Caco-2 (cell line): ENCODE data around the gene PRPF39. TPM values are rescaled to one million over a fixed set of nuclear protein-coding genes. Genes with fewer than 3 reads are reported as not detected.

Experiments used
- BruUV-seq: library from RNA; stranded (reverse); fragments of 400-500 nt; replicated peaks from 2 replicates; lab custom pipeline; 2021; lab: Mats Ljungman, UMichigan
- CTCF ChIA-PET: fragments of 300-600 bp; sonication (Branson Sonifier 250); formaldehyde crosslinking; loops from one replicate; lab custom pipeline; 2022; ENCODE audit warnings: antibody characterized with exemption; lab: Charles Lee
- POLR2A ChIA-PET: fragments of 300-600 bp; sonication (Branson Sonifier 250); formaldehyde crosslinking; loops from one replicate; lab custom pipeline; 2022; ENCODE audit warnings: antibody characterized with exemption; lab: Charles Lee
- DNase-seq, 2 experiments: peaks; one replicate each; pipeline versions ENCODE4 v3.0.0 to v3.0.0-alpha.2; 2020 to 2022
- H3K27me3 ChIP-seq: replicated peaks from 2 replicates; pipeline ENCODE4 v1.6.0; 2011; ENCODE audit warnings: low read length; ENCODE audit not compliant: control insufficient read depth, insufficient read depth
- H3K36me3 ChIP-seq: 2 replicates; pipeline ENCODE4 v1.5.1; 2011; ENCODE audit warnings: low read length; ENCODE audit not compliant: control insufficient read depth, insufficient read depth
- H3K4me1 ChIP-seq: fragments of 250-450 bp; sonication (Bioruptor Pico); 2 replicates; pipeline ENCODE4 v1.5.1; 2020; ENCODE audit warnings: mild to moderate bottlenecking
- H3K4me3 ChIP-seq: 2 replicates; pipeline ENCODE4 v1.5.1; 2011; ENCODE audit warnings: low read depth, mild to moderate bottlenecking, control low read depth, low read length
- H3K9me3 ChIP-seq: fragments of 250-450 bp; sonication (Bioruptor Pico); 2 replicates; pipeline ENCODE4 v1.5.1; 2020; ENCODE audit warnings: mild to moderate bottlenecking, moderate library complexity
- H3K27ac Mint-ChIP-seq: one replicate; pipeline ENCODE4 v1.8.0; 2022; ENCODE audit warnings: mixed read lengths; ENCODE audit not compliant: unreplicated experiment
- H3K27me3 Mint-ChIP-seq: one replicate; pipeline ENCODE4 v1.8.0; 2022; ENCODE audit warnings: mixed read lengths; ENCODE audit not compliant: insufficient read depth, unreplicated experiment
- H3K36me3 Mint-ChIP-seq: one replicate; pipeline ENCODE4 v1.8.0; 2022; ENCODE audit warnings: mild to moderate bottlenecking, mixed read lengths; ENCODE audit not compliant: insufficient read depth, unreplicated experiment
- H3K4me1 Mint-ChIP-seq: one replicate; pipeline ENCODE4 v1.8.0; 2022; ENCODE audit warnings: low read depth, mixed read lengths; ENCODE audit not compliant: unreplicated experiment
- H3K4me3 Mint-ChIP-seq: one replicate; pipeline ENCODE4 v1.8.0; 2022; ENCODE audit warnings: mild to moderate bottlenecking, moderate library complexity, mixed read lengths; ENCODE audit not compliant: unreplicated experiment
- H3K9me3 Mint-ChIP-seq: one replicate; pipeline ENCODE4 v1.8.0; 2022; ENCODE audit warnings: mixed read lengths; ENCODE audit not compliant: unreplicated experiment
- intact Hi-C: fragments of 100-400 bp; cut with micrococcal nuclease; formaldehyde crosslinking; loops from one replicate; pipeline ENCODE4 v1.10.0; 2022; ENCODE audit not compliant: unreplicated experiment
- total RNA-seq: library from RNA; stranded (reverse); gene quantifications from 2 replicates; pipeline ENCODE4 v1.2.3, GENCODE V29; 2022
- TF ChIP-seq, protein P1 (sequence below), 2 experiments: fragments of 200-600 bp in 1 of 2; IDR thresholded peaks; 1 replicate in 1 of 2; 2 replicates in 1 of 2; pipeline versions ENCODE4 v1.5.1 to v1.8.0; 2011 to 2022; ENCODE audit warnings: antibody characterized with exemption in 1 of 2, control low read depth in 1 of 2, inconsistent platforms in 1 of 2, low read depth in 1 of 2, low read length in 1 of 2, mild to moderate bottlenecking in 1 of 2, moderate library complexity in 1 of 2; ENCODE audit not compliant: insufficient read depth in 1 of 2, severe bottlenecking in 1 of 2, unreplicated experiment in 1 of 2

The PRPF39 gene
- total RNA-seq, 1 experiment from 2014 or later = 22.3 TPM

DNA sequence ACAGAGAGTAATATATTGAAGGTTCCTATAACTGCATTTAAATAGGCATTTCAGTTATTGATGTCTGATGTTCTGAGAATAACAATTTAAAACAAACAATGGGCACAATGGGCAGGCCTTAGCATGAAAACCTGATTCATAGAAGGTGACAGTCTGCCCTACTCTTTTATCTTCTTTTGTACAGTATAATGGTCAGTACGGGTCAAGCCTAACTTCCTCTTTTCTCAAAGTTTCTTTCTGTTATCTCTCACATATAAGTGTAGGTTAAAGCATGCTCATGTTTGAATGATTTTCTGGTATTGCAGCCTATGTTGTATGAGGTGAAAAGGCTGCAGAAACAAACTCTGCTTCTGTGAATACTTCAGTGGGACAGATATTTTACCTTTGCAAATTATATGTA lies 36.2 kb downstream of the PRPF39 start:
- no peaks in the 10 kb centered on the region for H3K27me3 Mint-ChIP-seq
- intact Hi-C loops = no loop called here
- H3K4me1 Mint-ChIP-seq = no peaks in the 10 kb centered on the region
- H3K27me3 ChIP-seq = no peaks in the 10 kb centered on the region
- no peak for DNase-seq
- TF ChIP-seq, protein P1, sequence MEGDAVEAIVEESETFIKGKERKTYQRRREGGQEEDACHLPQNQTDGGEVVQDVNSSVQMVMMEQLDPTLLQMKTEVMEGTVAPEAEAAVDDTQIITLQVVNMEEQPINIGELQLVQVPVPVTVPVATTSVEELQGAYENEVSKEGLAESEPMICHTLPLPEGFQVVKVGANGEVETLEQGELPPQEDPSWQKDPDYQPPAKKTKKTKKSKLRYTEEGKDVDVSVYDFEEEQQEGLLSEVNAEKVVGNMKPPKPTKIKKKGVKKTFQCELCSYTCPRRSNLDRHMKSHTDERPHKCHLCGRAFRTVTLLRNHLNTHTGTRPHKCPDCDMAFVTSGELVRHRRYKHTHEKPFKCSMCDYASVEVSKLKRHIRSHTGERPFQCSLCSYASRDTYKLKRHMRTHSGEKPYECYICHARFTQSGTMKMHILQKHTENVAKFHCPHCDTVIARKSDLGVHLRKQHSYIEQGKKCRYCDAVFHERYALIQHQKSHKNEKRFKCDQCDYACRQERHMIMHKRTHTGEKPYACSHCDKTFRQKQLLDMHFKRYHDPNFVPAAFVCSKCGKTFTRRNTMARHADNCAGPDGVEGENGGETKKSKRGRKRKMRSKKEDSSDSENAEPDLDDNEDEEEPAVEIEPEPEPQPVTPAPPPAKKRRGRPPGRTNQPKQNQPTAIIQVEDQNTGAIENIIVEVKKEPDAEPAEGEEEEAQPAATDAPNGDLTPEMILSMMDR (IDR thresholded peaks at IDR 0.05; ENCODE audit: insufficient read depth in 1 of 2, low read depth in 1 of 2, low read length in 1 of 2, severe bottlenecking in 1 of 2, unreplicated experiment in 1 of 2) = no peak
- no TSS peak for BruUV-seq
- CTCF ChIA-PET = no interaction called here
- H3K36me3 Mint-ChIP-seq = peaks cover 80% of the 10 kb centered on the region
- no peaks in the 10 kb centered on the region for H3K9me3 ChIP-seq
- no peaks in the 10 kb centered on the region for H3K9me3 Mint-ChIP-seq
- POLR2A ChIA-PET = no interaction called here
- no peak overlapping the region for H3K27ac Mint-ChIP-seq
- no peaks in the 10 kb centered on the region; the same call in 1 of the 2 replicates for H3K36me3 ChIP-seq
- H3K4me1 ChIP-seq = no peaks in the 10 kb centered on the region; the same call in 1 of the 2 replicates
- H3K4me3 ChIP-seq = no peak overlapping the region
- no peak overlapping the region for H3K4me3 Mint-ChIP-seq

DNA sequence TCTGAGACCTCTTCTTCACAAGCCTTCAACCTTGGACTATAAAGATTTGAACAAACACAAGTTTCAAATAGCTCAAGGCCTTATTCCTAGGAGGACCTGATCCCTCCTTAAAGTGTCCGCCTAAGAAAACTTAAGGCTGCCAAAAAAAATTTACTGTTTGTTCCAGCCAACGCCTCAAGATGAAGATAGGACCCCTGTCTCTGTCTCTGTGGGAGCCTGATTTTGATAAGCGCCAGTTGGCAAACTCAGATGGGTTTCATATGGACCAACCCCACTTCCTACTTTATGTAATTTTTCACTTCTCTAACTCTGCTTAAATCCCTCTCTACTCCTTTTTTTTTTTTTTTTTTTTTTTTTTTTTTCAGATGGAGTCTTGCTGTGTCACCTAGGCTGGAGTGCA lies 39.4 kb downstream of the PRPF39 start:
- Histone ChIP-seq H3K4me1 (no peaks in the 10 kb centered on the region), H3K9me3 (no peaks in the 10 kb centered on the region), H3K27me3 (no peaks in the 10 kb centered on the region), H3K36me3 (no peaks in the 10 kb centered on the region; the same call in none of the 2 replicates), H3K4me3 (no peak overlapping the region)
- no peaks in the 10 kb centered on the region for H3K27me3 Mint-ChIP-seq
- CTCF ChIA-PET = no interaction called here
- DNase-seq = no peak
- H3K36me3 Mint-ChIP-seq = peaks cover 76% of the 10 kb centered on the region
- TF ChIP-seq, protein P1 (IDR thresholded peaks at IDR 0.05; ENCODE audit: insufficient read depth in 1 of 2, low read depth in 1 of 2, low read length in 1 of 2, severe bottlenecking in 1 of 2, unreplicated experiment in 1 of 2) = no peak
- POLR2A ChIA-PET = no interaction called here
- no peak overlapping the region for H3K4me3 Mint-ChIP-seq
- intact Hi-C loops = no loop called here
- no TSS peak for BruUV-seq
- no peak overlapping the region for H3K27ac Mint-ChIP-seq
- no peaks in the 10 kb centered on the region for H3K4me1 Mint-ChIP-seq
- H3K9me3 Mint-ChIP-seq = no peaks in the 10 kb centered on the region

DNA sequence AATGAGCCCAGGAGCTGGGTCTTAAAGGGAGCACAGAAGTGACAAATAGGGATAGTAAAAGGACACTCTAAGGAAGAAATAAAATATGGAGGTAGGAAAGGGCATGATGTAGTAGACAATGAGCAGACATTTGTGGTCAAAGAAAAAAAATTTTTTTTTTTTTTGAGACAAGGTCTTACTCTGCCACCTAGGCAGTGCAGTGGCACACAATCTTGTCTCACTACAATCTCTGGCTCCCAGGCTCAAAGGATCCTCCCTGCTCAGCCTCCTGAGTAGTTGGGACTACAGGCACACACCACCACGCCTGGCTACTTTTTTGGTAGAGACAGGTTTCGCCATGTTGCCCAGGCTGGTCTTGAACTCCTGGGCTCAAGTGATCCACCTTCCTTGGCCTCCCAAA lies 41.8 kb downstream of the PRPF39 start:
- intact Hi-C loops = no loop called here
- POLR2A ChIA-PET = no interaction called here
- Mint-ChIP-seq H3K9me3 (no peaks in the 10 kb centered on the region), H3K4me3 (no peak overlapping the region), H3K27ac (no peak overlapping the region), H3K4me1 (no peaks in the 10 kb centered on the region), H3K27me3 (no peaks in the 10 kb centered on the region), H3K36me3 (peaks cover 55% of the 10 kb centered on the region)
- no peaks in the 10 kb centered on the region for H3K4me1 ChIP-seq
- no peaks in the 10 kb centered on the region; the same call in 1 of the 2 replicates for H3K36me3 ChIP-seq
- no peak overlapping the region for H3K4me3 ChIP-seq
- no TSS peak for BruUV-seq
- H3K9me3 ChIP-seq = no peaks in the 10 kb centered on the region
- TF ChIP-seq, protein P1 (IDR thresholded peaks at IDR 0.05; ENCODE audit: insufficient read depth in 1 of 2, low read depth in 1 of 2, low read length in 1 of 2, severe bottlenecking in 1 of 2, unreplicated experiment in 1 of 2) = no peak
- DNase-seq = no peak
- no peaks in the 10 kb centered on the region for H3K27me3 ChIP-seq
- CTCF ChIA-PET = no interaction called here
